Measurements from ENCODE around the gene SNRPA.

SNRPA gene
- 34.0 to 42.0 reads per million in 2 donors for total RNA-seq

GRCh38 chr19:40750874-40751537, at the start of gene SNRPA:
Gene SNRPA (plus strand): TSS chr19:40751203. CDS start chr19:40751409, 206 bp downstream.
- DNase-seq: peak; percentile 69

- no peak for DNase-seq
Measured at GRCh38 chr19:40701758-40702157, 49.2 kb upstream of the SNRPA start.

- no peak for DNase-seq
Measured at GRCh38 chr19:40702337-40703012, 48.5 kb upstream of the SNRPA start.

- no peak for DNase-seq
Measured at GRCh38 chr19:40703029-40703755, 47.8 kb upstream of the SNRPA start.

GRCh38 chr19:40704491-40705361, 46.3 kb upstream of the SNRPA start:
- DNase-seq: no peak

GRCh38 chr19:40705362-40705651, 45.7 kb upstream of the SNRPA start:
- DNase-seq: no peak

- DNase-seq: no peak
Measured at GRCh38 chr19:40705950-40706619, 44.9 kb upstream of the SNRPA start.

GRCh38 chr19:40707615-40708014, 43.4 kb upstream of the SNRPA start:
- DNase-seq: no peak

- DNase-seq: no peak
Measured at GRCh38 chr19:40709817-40710216, 41.2 kb upstream of the SNRPA start.

GRCh38 chr19:40713939-40714338, 37.1 kb upstream of the SNRPA start:
- no peak for DNase-seq

GRCh38 chr19:40714441-40715299, 36.3 kb upstream of the SNRPA start:
- peak; percentile 86 for DNase-seq

GRCh38 chr19:40716031-40716481, 34.9 kb upstream of the SNRPA start:
- no peak for DNase-seq

GRCh38 chr19:40716482-40717324, 34.3 kb upstream of the SNRPA start, which contains the start of the genes COQ8B and ITPKC:
Gene COQ8B (minus strand): TSS chr19:40716886. CDS start chr19:40714632, 2,254 bp downstream.
Gene ITPKC (plus strand): TSS chr19:40717112. CDS start chr19:40717136, 24 bp downstream.
- DNase-seq: peak; percentile 99

- no peak for DNase-seq
Measured at GRCh38 chr19:40717325-40717879, 33.6 kb upstream of the SNRPA start.

GRCh38 chr19:40717880-40718773, 32.9 kb upstream of the SNRPA start:
- no peak for DNase-seq

- DNase-seq: no peak
Measured at GRCh38 chr19:40718774-40719391, 32.1 kb upstream of the SNRPA start.

- DNase-seq: no peak
Measured at GRCh38 chr19:40719414-40719894, 31.5 kb upstream of the SNRPA start.

- DNase-seq: no peak
Measured at GRCh38 chr19:40721140-40721486, 29.9 kb upstream of the SNRPA start.

Measured in activated gamma-delta T cell (primary cell).